ENCODE results near the gene RYR2.

RYR2 gene

DNA sequence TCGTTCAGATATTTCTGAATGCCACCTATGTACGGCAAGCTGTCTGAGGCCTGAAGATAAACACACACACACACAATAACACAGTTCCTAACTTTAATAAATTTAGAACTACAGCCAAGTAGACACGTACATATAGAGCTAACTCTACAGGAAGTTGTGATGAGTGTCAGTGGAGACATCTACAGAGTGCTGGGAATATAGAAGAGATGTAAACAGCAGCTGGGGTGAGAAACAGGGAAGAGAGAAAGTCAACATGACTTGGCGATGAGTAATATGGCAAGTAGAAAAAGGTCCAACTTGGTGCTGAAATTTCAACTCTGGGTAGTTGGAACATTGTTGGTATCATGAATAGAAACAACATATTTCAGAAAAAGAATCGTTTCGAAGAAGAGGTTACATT is 642.3 kb downstream of the RYR2 start:
- no peaks in the 10 kb centered on the region for H3K27me3 Mint-ChIP-seq (ENCODE audit: low read depth, poor library complexity)
- no peaks in the 10 kb centered on the region for H3K9me3 Mint-ChIP-seq
- H3K4me1 Mint-ChIP-seq: no peaks in the 10 kb centered on the region
- no peak overlapping the region for H3K4me3 Mint-ChIP-seq
- no peaks in the 10 kb centered on the region for H3K36me3 Mint-ChIP-seq (ENCODE audit: low read depth)
- H3K27ac Mint-ChIP-seq: no peak overlapping the region
- DNase-seq: no peak
- TF ChIP-seq CTCF (IDR thresholded peaks at IDR 0.05): no peak

GRCh38 chr1:237685551-237685950 is 643.6 kb downstream of the RYR2 start:
- no peak overlapping the region for H3K27ac Mint-ChIP-seq

DNA sequence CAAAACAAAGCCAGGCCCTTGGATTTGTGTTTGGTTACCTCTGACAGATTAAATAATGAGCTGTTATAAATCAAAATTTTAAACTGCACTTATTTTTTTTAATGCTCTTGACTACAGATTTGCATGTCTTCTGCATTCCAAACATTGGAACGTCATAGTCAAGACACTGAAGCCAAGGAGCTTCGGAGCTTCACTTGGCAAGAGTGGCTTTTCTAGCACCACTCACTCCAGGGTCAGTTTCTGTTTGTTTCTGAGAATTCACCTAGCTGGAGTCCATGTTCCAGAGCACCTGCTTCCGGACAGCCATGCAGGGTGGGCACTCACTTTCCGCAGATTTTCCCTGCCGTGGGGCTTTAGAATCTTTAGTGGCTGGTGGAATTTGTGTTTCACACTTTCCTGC is 645.8 kb downstream of the RYR2 start:
- no peak overlapping the region for H3K27ac Mint-ChIP-seq
- H3K4me1 Mint-ChIP-seq: peaks cover 5% of the 10 kb centered on the region
- H3K9me3 Mint-ChIP-seq: no peaks in the 10 kb centered on the region
- no peak overlapping the region for H3K4me3 Mint-ChIP-seq
- no peak for TF ChIP-seq CTCF (IDR thresholded peaks at IDR 0.05)
- no peak for DNase-seq
- no peaks in the 10 kb centered on the region for H3K36me3 Mint-ChIP-seq (ENCODE audit: low read depth)
- no peaks in the 10 kb centered on the region for H3K27me3 Mint-ChIP-seq (ENCODE audit: low read depth, poor library complexity)

More at GRCh38 chr1:237685551-237685950, 643.6 kb downstream of the RYR2 start:
- Mint-ChIP-seq H3K27me3 (ENCODE audit: low read depth, poor library complexity) (no peaks in the 10 kb centered on the region), H3K9me3 (no peaks in the 10 kb centered on the region), H3K36me3 (ENCODE audit: low read depth) (no peaks in the 10 kb centered on the region), H3K4me1 (no peaks in the 10 kb centered on the region), H3K4me3 (no peak overlapping the region)
- TF ChIP-seq CTCF (IDR thresholded peaks at IDR 0.05): no peak
- DNase-seq: no peak

DNA sequence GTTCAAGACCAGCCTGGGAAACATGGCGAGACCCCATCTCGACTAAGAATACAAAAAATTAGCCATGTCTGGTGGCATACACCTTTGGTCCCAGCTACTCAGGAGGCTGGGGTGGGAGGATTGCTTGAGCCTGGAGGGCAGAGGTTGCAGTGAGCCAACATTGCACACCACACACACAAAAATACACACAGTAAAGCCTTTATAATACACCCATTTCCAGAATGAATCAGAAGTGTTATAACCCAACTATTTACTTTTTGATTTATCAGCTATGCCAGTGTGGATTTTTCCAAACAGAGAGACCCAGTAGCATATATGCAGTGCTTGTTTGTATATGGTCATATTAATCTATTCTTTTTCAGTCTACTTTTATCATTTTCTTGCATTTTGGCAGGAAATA is 648.7 kb downstream of the RYR2 start:
- no peak overlapping the region for H3K27ac Mint-ChIP-seq
- H3K36me3 Mint-ChIP-seq (ENCODE audit: low read depth): no peaks in the 10 kb centered on the region
- H3K9me3 Mint-ChIP-seq: no peaks in the 10 kb centered on the region
- DNase-seq: no peak
- no peak for TF ChIP-seq CTCF (IDR thresholded peaks at IDR 0.05)
- H3K4me3 Mint-ChIP-seq: no peak overlapping the region
- peaks cover 5% of the 10 kb centered on the region for H3K4me1 Mint-ChIP-seq
- no peaks in the 10 kb centered on the region for H3K27me3 Mint-ChIP-seq (ENCODE audit: low read depth, poor library complexity)

GRCh38 chr1:237692255-237692654 is 650.3 kb downstream of the RYR2 start:
- Mint-ChIP-seq H3K4me1 (peaks cover 14% of the 10 kb centered on the region), H3K27ac (no peak overlapping the region), H3K4me3 (no peak overlapping the region), H3K9me3 (no peaks in the 10 kb centered on the region), H3K36me3 (ENCODE audit: low read depth) (no peaks in the 10 kb centered on the region), H3K27me3 (ENCODE audit: low read depth, poor library complexity) (no peaks in the 10 kb centered on the region)
- DNase-seq: no peak
- TF ChIP-seq CTCF (IDR thresholded peaks at IDR 0.05): no peak

DNA sequence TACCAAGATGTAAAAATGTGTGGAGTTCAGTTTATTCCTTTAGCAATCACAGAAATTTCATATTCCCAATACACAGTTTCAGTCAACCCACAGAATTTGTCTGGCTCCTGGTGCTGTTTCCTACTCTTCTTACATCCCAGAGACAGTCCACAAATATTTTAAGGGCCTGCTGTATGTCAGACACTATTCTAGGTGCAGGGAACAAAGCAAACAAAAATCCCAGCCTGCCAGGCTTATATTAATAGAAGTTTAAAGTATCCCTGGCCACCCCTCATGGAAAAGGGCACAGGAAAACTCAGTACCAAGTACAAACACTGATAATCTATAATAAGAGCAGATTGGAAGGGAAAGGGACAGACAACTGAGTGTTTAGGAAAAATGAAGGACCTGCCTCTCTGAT is 653.9 kb downstream of the RYR2 start:
- no peak for DNase-seq
- no peak overlapping the region for H3K4me3 Mint-ChIP-seq
- no peaks in the 10 kb centered on the region for H3K27me3 Mint-ChIP-seq (ENCODE audit: low read depth, poor library complexity)
- H3K36me3 Mint-ChIP-seq (ENCODE audit: low read depth): no peaks in the 10 kb centered on the region
- H3K4me1 Mint-ChIP-seq: peaks cover 14% of the 10 kb centered on the region
- H3K27ac Mint-ChIP-seq: no peak overlapping the region
- no peak for TF ChIP-seq CTCF (IDR thresholded peaks at IDR 0.05)
- H3K9me3 Mint-ChIP-seq: no peaks in the 10 kb centered on the region

All from nephron progenitor cell (in vitro differentiated cells).